Hepatocyte (in vitro differentiated cells): ENCODE results near the gene LASP1. TPM values are rescaled to one million over a fixed set of nuclear protein-coding genes. Genes with fewer than 3 reads are reported as not detected.

ENCODE experiments used
- DNase-seq: peaks from one replicate; pipeline ENCODE4 v3.0.0-alpha.2; 2016; ENCODE audit warnings: low spot score
- H2AFZ ChIP-seq: fragments of 200-600 bp; sonication (generic); 2 replicates; pipeline ENCODE4 v1.6.0; 2016; ENCODE audit warnings: antibody characterized with exemption, mild to moderate bottlenecking
- H3K27ac ChIP-seq: fragments of 200-600 bp; sonication (generic); 2 replicates; pipeline ENCODE4 v1.5.1; 2016; ENCODE audit warnings: mild to moderate bottlenecking
- H3K27me3 ChIP-seq: fragments of 200-600 bp; sonication (generic); 2 replicates; pipeline ENCODE4 v1.6.1; 2016
- H3K36me3 ChIP-seq: fragments of 200-600 bp; sonication (generic); replicated peaks from 2 replicates; pipeline ENCODE4 v1.5.1; 2016; ENCODE audit warnings: low read depth; ENCODE audit not compliant: insufficient read depth
- H3K4me1 ChIP-seq: fragments of 200-600 bp; sonication (generic); 2 replicates; pipeline ENCODE4 v1.5.1; 2016; ENCODE audit warnings: mild to moderate bottlenecking, moderate library complexity; ENCODE audit not compliant: insufficient read depth
- H3K4me2 ChIP-seq: fragments of 200-600 bp; sonication (generic); 2 replicates; pipeline ENCODE4 v1.6.0; 2016
- H3K4me3 ChIP-seq: fragments of 200-600 bp; sonication (generic); 2 replicates; pipeline ENCODE4 v1.5.1; 2016; ENCODE audit warnings: mild to moderate bottlenecking
- H3K79me2 ChIP-seq: fragments of 200-600 bp; sonication (generic); 2 replicates; pipeline ENCODE4 v1.6.0; 2017; ENCODE audit warnings: mild to moderate bottlenecking
- H3K9me2 ChIP-seq: fragments of 200-600 bp; sonication (generic); replicated peaks from 2 replicates; pipeline ENCODE4 v1.6.0; 2017; ENCODE audit warnings: mild to moderate bottlenecking; ENCODE audit not compliant: insufficient read depth
- H3K9me3 ChIP-seq: fragments of 200-600 bp; sonication (generic); 2 replicates; pipeline ENCODE4 v1.5.1; 2016; ENCODE audit warnings: low read depth, mild to moderate bottlenecking
- H4K20me1 ChIP-seq: fragments of 200-600 bp; sonication (generic); 2 replicates; pipeline ENCODE4 v1.6.0; 2016; ENCODE audit warnings: mild to moderate bottlenecking; ENCODE audit not compliant: insufficient read depth, poor library complexity, severe bottlenecking
- EZH2 ChIP-seq: fragments of 200-600 bp; sonication (generic); IDR thresholded peaks from 2 replicates; pipeline ENCODE4 v1.6.1; 2016; ENCODE audit warnings: antibody characterized with exemption, mild to moderate bottlenecking, borderline replicate concordance
- EZH2phosphoT487 ChIP-seq: fragments of 200-600 bp; sonication (generic); IDR thresholded peaks from one replicate; pipeline ENCODE4 v1.6.1; 2018; ENCODE audit warnings: antibody characterized with exemption, mild to moderate bottlenecking, low read depth, moderate library complexity; ENCODE audit not compliant: unreplicated experiment, severe bottlenecking
- WGBS: methylation state at CpG from one replicate; pipeline ENCODE4 v1.1.6; 2016; ENCODE audit warnings: low lambda C conversion rate; ENCODE audit errors: missing lambda C conversion rate; 5-methylcytosine and 5-hydroxymethylcytosine counted together
- polyA plus RNA-seq: library from polyadenylated mRNA; unstranded; fragments of >200 nt; fragmentation: Nextera tagmentation; extraction: Ambion mirVana; gene quantifications from 2 replicates; pipeline ENCODE4 v1.2.1, GENCODE V29; 2016
- total RNA-seq: library from RNA; depleted of rRNA; stranded (reverse); fragments of >200 nt; gene quantifications from 2 replicates; pipeline ENCODE4 v1.2.3, GENCODE V29; 2014
- TF ChIP-seq, protein P1 (sequence below): fragments of 200-600 bp; sonication (generic); IDR thresholded peaks from 2 replicates; pipeline ENCODE4 v1.5.1; 2016; ENCODE audit warnings: antibody characterized with exemption, mild to moderate bottlenecking; ENCODE audit not compliant: poor library complexity

The LASP1 gene
- total and polyA plus RNA-seq, 2 experiments from 2014 or later, result 141 to 238 TPM

DNA sequence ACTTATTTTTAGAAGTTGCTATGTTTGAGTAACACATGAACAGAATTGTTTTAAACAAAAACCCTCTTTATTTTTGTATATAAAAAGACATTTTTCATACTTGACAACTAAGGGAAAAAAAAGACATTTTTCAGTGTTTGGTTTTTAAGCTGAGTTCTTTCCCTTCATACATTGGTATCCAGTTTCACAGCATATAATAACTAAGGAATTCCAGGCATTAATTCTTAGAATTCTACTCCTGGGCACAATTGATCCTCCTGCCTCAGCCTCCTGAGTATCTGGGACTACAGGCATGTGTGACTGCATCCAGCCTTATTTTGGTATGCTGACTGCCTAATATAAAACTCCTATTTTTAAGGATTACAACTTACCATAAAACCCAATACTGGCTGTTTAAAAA lies 88.9 kb downstream of the LASP1 start:
- DNase-seq, result no peak
- Histone ChIP-seq H3K27me3 (no peaks in the 10 kb centered on the region), H3K36me3 (no peaks in the 10 kb centered on the region), H2AFZ (no peak overlapping the region), H3K4me1 (no peaks in the 10 kb centered on the region), H3K9me3 (no peaks in the 10 kb centered on the region), H3K79me2 (no peaks in the 10 kb centered on the region), H3K27ac (peak overlapping the region; percentile 24), H3K4me2 (no peak overlapping the region), H3K9me2 (no peaks in the 10 kb centered on the region), H4K20me1 (no peaks in the 10 kb centered on the region), H3K4me3 (no peak overlapping the region)
- TF ChIP-seq EZH2phosphoT487, result no peak

DNA sequence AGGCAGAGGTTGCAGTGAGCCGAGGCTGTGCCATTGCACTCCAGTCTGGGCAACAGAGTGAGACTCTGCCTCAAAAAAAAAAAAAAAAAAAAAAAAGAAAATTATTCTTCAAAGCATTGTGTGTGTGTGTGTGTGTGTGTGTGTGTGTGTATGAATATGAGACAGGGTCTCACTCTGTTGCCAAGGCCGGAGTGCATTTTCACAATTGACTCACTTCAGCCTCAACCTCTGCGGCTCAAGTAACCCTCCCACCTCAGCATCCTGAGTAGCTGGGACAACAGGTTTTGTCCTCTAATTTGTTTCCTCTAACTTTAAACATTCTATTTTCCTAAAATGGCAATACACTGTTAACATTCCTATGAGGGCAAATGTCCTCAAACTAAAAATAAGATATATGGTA lies 89.7 kb downstream of the LASP1 start:
- no peak overlapping the region for H2AFZ ChIP-seq
- no peaks in the 10 kb centered on the region for H3K9me2 ChIP-seq
- WGBS, result 90% methylated on average over 3 of the region's 3 CpGs
- no peaks in the 10 kb centered on the region for H3K9me3 ChIP-seq
- no peaks in the 10 kb centered on the region for H3K79me2 ChIP-seq
- no peaks in the 10 kb centered on the region for H3K4me1 ChIP-seq
- H3K4me3 ChIP-seq, result no peak overlapping the region
- TF ChIP-seq EZH2, result no peak
- TF ChIP-seq EZH2phosphoT487, result no peak
- TF ChIP-seq, protein P1, sequence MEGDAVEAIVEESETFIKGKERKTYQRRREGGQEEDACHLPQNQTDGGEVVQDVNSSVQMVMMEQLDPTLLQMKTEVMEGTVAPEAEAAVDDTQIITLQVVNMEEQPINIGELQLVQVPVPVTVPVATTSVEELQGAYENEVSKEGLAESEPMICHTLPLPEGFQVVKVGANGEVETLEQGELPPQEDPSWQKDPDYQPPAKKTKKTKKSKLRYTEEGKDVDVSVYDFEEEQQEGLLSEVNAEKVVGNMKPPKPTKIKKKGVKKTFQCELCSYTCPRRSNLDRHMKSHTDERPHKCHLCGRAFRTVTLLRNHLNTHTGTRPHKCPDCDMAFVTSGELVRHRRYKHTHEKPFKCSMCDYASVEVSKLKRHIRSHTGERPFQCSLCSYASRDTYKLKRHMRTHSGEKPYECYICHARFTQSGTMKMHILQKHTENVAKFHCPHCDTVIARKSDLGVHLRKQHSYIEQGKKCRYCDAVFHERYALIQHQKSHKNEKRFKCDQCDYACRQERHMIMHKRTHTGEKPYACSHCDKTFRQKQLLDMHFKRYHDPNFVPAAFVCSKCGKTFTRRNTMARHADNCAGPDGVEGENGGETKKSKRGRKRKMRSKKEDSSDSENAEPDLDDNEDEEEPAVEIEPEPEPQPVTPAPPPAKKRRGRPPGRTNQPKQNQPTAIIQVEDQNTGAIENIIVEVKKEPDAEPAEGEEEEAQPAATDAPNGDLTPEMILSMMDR, result no peak
- no peaks in the 10 kb centered on the region for H3K36me3 ChIP-seq
- H4K20me1 ChIP-seq, result no peaks in the 10 kb centered on the region
- no peak for DNase-seq
- no peaks in the 10 kb centered on the region for H3K27me3 ChIP-seq
- H3K27ac ChIP-seq, result no peak overlapping the region
- H3K4me2 ChIP-seq, result no peak overlapping the region

DNA sequence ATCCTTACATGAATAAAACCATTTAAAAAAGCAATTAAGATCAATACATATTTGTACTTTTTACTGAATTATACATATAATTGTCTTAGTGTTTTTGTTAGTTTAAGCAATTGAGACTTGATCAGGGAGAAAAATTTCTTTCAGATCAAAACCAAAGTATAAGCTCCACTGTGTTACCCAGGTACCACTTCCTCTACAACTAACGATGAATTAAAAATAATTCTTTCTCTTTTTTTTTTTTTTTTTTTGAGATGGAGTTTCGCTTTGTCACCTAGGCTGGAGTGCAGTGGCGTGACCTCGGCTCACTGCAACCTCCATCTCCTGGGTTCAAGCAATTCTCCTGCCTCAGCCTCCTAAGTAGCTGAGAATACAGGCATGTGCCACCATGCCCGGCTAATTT lies 90.5 kb downstream of the LASP1 start:
- no peak overlapping the region for H3K27ac ChIP-seq
- no peaks in the 10 kb centered on the region for H4K20me1 ChIP-seq
- no peaks in the 10 kb centered on the region for H3K79me2 ChIP-seq
- no peak for DNase-seq
- H3K4me3 ChIP-seq, result no peak overlapping the region
- no peak overlapping the region for H3K4me2 ChIP-seq
- H2AFZ ChIP-seq, result no peak overlapping the region
- no peak for TF ChIP-seq EZH2
- no peak for TF ChIP-seq EZH2phosphoT487
- TF ChIP-seq, protein P1, result no peak
- no peaks in the 10 kb centered on the region for H3K27me3 ChIP-seq
- H3K9me3 ChIP-seq, result no peaks in the 10 kb centered on the region
- WGBS, result 94% methylated on average over 5 of the region's 5 CpGs
- no peaks in the 10 kb centered on the region for H3K9me2 ChIP-seq
- no peaks in the 10 kb centered on the region for H3K36me3 ChIP-seq
- H3K4me1 ChIP-seq, result no peaks in the 10 kb centered on the region

DNA sequence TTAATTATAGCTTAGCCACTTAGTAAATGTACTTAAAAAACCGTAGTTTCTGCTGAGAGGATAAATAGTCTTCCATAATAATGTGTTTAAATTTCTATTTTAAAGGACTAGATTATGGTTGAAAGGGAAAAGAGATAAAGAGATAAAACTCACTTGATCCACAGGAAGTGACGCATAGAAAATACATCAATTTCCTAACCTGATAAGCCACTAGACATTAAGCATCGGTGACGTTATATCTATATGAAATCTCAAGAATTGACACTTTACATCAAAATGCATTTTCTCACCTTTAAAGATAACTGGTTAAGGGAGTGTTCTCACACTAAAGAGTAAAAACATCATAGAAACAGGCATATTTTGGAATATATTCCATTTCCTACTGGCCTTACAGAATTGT lies 91.6 kb downstream of the LASP1 start:
- Histone ChIP-seq H4K20me1 (no peaks in the 10 kb centered on the region), H3K36me3 (no peaks in the 10 kb centered on the region)

More for the DNA sequence above, 91.6 kb downstream of the LASP1 start:
- H3K9me2 ChIP-seq, result no peaks in the 10 kb centered on the region
- no peaks in the 10 kb centered on the region for H3K27me3 ChIP-seq
- no peak for DNase-seq
- no peak overlapping the region for H2AFZ ChIP-seq
- H3K4me1 ChIP-seq, result no peaks in the 10 kb centered on the region
- 46% methylated on average over 4 of the region's 4 CpGs for WGBS
- H3K27ac ChIP-seq, result no peak overlapping the region
- H3K4me3 ChIP-seq, result no peak overlapping the region
- TF ChIP-seq EZH2, result no peak
- TF ChIP-seq, protein P1, result no peak
- no peak for TF ChIP-seq EZH2phosphoT487
- H3K4me2 ChIP-seq, result no peak overlapping the region
- H3K9me3 ChIP-seq, result no peaks in the 10 kb centered on the region
- no peaks in the 10 kb centered on the region for H3K79me2 ChIP-seq
